PFSK-1 (cell line): ENCODE measurements around the gene DNAJB13.

ENCODE experiments used
- POLR2AphosphoS5 ChIP-seq: IDR thresholded peaks from 2 replicates; pipeline ENCODE4 v1.6.1; 2012; ENCODE audit warnings: low read depth, mild to moderate bottlenecking, control low read depth, low read length, moderate library complexity
- REST ChIP-seq, 2 experiments: IDR thresholded peaks; 2 replicates each; pipeline versions ENCODE4 v1.6.1 to v1.8.0; 2011 to 2012; ENCODE audit warnings: low read depth in 2 of 2, low read length in 2 of 2, control low read depth in 1 of 2, inconsistent platforms in 1 of 2, mild to moderate bottlenecking in 1 of 2, moderate library complexity in 1 of 2; ENCODE audit not compliant: insufficient read depth in 1 of 2
- SIN3A ChIP-seq: IDR thresholded peaks from 2 replicates; pipeline ENCODE4 v1.6.1; 2012; ENCODE audit warnings: mild to moderate bottlenecking, low read length, moderate library complexity, borderline replicate concordance; ENCODE audit not compliant: insufficient read depth
- TAF1 ChIP-seq: IDR thresholded peaks from 2 replicates; pipeline ENCODE4 v1.6.1; 2012; ENCODE audit warnings: low read length, control low read depth, borderline replicate concordance; ENCODE audit not compliant: insufficient read depth

- TF ChIP-seq POLR2AphosphoS5 (no peak), TAF1 (no peak), SIN3A (no peak), REST (IDR thresholded peaks at IDR 0.05; ENCODE audit: insufficient read depth in 1 of 2, low read depth in 2 of 2, low read length in 2 of 2) (no peak)
These were observed 14.9 kb downstream of the DNAJB13 start for GRCh38 chr11:73965764-73966121.
